Fibroblast of pulmonary artery (primary cell): ENCODE measurements around the gene INPP4A.

Experiments
- DNase-seq: peaks from one replicate; pipeline ENCODE4 v3.0.0-alpha.2; 2010; ENCODE audit warnings: low read depth
- H3K4me3 ChIP-seq: replicated peaks from 2 replicates; pipeline ENCODE4 v1.5.1; 2011; ENCODE audit warnings: low read depth, mild to moderate bottlenecking, control low read depth, low read length, moderate library complexity
- CTCF ChIP-seq: IDR thresholded peaks from 2 replicates; pipeline ENCODE4 v1.5.1; 2011; ENCODE audit warnings: mild to moderate bottlenecking, control low read depth, low read length, inconsistent platforms; ENCODE audit errors: missing control alignments

INPP4A gene

DNA sequence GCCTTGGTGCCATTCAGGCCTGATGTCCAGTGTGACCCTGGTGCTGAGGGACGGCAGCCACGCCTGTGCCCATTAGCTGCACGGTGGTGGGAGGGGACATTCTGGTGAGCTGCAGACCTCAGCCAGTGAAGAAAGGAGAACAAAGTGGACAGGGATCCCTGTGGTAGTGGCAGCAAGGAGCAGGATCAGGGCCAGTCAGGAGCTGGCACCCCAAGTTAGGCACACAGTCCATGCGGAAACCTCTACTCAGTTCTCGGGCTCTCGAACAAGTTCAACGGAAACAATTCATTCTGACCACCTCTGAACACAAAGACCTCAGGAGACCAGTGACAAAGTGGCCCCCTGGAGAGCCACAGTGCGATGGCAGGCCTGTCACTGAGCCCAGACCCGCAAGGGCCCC lies 133.6 kb downstream of the INPP4A start:
- no peak overlapping the region for H3K4me3 ChIP-seq
- DNase-seq = no peak
- no peak for TF ChIP-seq CTCF

DNA sequence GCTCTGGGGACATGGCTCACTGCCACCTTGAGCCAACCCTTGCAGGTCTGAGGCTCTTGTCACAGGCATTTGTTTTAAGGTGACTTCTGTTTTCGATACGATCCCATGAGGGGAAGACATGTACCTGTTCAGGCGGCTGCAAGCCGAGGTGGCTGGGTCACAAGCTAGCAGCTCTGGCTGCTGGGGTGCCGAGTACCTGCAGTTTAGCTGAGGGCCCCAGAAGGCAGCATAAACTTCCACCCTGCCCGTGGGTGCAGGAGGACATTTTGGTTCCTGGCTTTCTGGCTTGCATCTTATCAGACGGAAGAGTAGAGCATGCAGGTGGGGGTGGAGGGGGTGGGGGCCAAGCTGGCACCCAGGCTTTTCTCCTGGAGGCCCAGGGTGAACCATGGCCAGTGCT lies 135.3 kb downstream of the INPP4A start:
- no peak overlapping the region for H3K4me3 ChIP-seq
- DNase-seq = no peak
- no peak for TF ChIP-seq CTCF

DNA sequence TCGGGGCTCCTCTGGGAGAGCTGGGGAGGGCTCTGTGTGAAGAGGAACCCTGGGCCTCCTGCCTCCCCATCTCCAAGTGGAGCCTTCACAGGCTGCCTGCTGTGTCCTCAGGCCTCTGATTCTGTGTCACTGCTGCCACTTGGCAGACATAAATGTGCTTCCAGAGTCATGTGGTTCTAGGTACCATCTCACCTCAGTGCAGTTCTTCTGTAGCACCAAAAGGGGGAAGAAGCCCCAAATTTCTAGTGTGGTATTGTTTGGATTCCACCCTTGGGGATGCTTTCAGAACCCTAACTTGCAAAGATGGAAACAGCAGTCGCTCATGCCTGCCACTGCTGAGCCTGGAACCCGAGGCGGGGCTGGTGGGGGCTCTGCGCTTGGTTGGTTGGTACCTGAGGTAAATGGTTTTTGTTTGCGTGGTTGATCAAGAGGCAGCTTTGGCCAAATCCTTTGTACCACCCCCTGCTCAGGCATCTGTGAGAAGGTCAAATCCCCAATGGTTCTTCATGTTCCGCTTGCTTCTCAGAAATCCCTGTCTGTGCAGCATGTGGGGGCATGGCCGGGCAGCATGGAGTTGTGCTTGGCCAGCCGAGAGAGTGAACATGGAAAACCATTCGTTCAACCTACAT lies 136.1 kb downstream of the INPP4A start:
- no peak overlapping the region for H3K4me3 ChIP-seq
- DNase-seq = no peak
- no peak for TF ChIP-seq CTCF

DNA sequence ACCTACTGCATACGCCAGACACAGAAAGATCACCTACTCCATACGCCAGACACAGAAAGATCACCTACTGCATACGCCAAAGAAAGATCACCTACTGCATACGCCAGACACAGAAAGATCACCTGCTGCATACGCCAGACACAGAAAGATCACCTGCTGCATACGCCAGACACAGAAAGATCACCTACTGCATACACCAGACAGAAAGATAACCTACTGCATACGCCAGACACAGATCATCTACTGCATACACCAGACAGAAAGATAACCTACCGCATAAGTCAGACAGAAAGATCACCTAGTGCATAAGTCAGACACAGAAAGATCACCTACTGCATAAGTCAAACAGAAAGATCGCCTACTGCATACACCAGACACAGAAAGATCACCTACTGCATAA lies 137.9 kb downstream of the INPP4A start:
- no peak for TF ChIP-seq CTCF
- no peak overlapping the region for H3K4me3 ChIP-seq

GRCh38 chr2:98583276-98583675 lies 138.6 kb downstream of the INPP4A start:
- DNase-seq = no peak
- TF ChIP-seq CTCF = no peak
- no peak overlapping the region for H3K4me3 ChIP-seq

More for the DNA sequence above, 137.9 kb downstream of the INPP4A start:
- DNase-seq = no peak

- H3K4me3 ChIP-seq = no peak overlapping the region
- DNase-seq = no peak
- no peak for TF ChIP-seq CTCF
These were observed 139.4 kb downstream of the INPP4A start for GRCh38 chr2:98583816-98584618.
